ENCODE measurements around the gene EPSTI1.
"Not testable (repeated sequence)": the region's sequence is repeated elsewhere in the genome, so short reads cannot be mapped to it uniquely, and the experiment has no call there.

The EPSTI1 gene

DNA sequence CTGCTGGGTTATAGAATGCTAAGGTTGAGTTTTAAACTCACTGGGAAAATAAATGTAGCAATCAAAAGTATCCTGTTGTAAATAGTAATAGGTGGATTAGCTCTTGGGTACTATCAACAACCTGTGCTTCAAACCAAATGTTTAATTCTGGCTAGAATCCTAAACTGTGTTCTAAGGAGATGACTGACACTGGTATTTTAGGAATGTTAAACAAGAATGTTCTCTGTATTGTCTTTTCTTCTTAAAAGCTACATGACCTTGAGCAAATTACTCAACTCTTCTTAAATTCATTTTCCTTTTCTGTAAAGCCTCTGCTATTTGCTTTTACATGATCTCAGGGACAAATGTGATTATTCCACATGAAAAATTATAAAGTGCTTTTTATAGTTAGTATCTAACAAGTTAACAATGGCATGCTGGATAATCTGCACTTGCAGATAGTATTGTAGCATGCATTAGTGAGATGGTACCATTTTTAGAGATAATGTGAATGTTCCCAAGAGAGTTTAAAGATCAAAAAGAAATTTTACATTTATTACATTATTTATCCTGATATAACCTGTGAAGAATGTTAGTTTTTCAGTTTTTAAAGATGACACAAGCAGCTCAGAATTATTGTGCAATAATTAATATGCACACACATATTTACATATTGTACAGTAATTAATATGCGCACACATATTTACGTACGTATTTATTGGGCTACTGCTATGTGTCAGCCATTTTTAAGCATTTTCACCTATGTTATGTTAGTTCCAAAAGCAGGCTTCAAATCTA lies 13.6 kb upstream of the EPSTI1 start:
- no peak for DNase-seq (ENCODE audit: low spot score)

DNA sequence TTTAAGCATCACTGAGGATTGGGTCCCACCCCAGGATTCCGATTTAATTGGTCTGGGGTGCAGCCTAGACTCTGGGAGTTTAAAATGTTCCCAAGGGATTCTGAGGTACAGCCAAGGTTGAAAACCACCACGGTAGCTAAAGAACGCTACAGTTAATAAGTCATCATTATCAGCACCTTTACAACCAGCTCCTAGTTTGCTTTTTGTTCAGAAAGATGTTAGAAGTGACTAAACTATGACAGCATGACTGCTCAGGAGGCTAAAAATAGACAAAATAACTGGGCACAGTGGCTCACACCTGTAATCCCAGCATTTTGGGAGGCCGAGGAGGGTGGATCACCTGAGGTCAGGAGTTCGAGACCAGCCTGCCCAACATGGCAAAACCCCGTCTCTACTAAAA lies 11.7 kb upstream of the EPSTI1 start:
- DNase-seq (ENCODE audit: low spot score), result no peak

DNA sequence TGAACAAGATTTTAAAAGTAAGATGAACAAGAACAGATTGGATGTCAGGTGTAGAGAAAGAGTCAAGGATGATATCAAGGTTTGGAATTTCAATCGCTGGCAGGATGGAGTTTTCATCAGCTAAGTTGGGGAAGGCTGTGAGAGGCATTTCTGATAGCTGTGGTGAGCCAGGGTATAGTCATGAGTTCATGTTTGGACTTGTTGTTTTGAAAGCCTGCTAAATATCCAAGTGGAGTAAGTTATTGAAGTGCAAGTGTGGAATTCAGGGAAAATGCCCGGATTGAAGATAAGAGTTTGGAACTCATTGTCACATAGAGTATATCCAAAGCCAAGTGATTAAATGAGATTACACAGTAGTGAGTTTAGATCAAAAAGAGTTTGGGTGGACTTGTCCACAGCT lies 11.0 kb upstream of the EPSTI1 start:
- no peak for DNase-seq (ENCODE audit: low spot score)

DNA sequence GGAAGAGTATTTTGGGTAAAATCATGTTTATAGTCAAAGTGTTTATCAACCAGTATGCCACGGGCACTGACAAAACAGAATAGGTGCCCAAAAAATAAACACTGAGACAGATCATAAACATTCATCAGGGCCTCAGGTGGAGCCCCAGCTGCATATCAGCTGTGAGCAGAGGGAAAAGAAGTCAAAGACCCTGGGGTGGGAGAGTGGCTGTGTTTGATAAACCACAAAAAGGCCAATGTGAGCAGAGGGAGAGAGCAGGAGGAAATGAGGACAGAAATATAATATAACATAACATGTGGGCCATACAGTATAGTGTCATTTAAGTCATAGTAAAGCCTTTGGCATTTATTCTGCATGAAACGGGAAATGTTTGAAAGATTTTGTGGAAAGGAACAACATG lies 10.0 kb upstream of the EPSTI1 start:
- no peak for DNase-seq (ENCODE audit: low spot score)

DNA sequence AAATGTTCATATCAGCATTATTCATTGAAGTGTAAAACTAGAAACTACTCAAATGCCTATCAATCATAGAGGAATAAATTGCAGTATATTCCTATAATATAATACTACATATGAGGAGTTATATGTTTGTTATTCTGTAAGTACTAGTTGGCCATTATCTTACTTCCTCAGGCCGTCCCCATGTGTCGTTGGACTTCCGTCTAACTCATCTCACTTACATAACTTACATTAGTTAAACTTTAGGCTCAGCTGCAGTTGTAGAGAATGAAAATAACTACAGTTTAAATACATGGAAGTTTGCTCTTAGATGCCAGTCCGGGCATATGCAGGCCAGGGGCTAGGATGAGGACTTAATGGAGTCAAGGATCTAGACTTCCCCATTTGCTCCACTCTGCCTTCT lies 8.6 kb upstream of the EPSTI1 start:
- DNase-seq (ENCODE audit: low spot score), result no peak

DNA sequence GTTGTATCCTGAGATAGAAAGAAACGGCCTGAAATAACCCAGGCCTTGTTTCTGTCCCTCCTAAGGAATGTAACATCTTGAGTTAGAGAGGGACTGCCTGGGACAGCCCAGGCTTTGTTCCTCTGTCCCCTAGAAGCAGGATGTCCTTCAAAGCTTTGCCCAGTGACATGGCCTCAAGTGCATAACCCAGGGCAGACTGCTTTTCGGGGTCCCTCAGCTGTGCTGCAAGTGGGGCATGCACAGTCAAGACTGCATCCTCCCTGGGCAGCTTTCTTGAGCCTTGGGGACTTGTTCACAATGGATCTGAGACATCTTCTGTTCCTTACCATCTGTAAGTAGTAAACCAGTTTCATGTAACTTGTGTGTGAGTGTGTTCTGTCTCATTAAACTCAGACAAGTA lies 7.5 kb upstream of the EPSTI1 start:
- no peak for DNase-seq (ENCODE audit: low spot score)

DNA sequence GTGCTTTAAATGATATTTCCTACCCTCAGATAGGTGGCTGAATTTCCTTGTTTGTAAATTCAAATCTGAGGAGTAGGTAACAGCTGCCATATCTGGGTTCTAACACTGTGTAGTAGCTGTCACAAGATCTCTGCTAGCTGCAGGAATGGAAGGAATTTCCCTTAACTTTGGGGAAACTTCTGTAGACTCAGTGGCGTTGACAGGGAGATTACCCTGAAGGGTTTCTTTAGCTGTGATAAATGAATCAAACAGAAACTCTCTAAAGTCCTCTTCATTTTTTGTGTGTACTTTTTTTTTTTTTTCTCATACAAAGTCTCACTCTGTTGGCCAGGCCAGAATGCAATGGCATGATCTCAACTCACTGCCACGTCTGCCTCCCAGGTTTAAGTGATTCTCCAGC lies 5.3 kb upstream of the EPSTI1 start:
- no peak for DNase-seq (ENCODE audit: low spot score)

DNA sequence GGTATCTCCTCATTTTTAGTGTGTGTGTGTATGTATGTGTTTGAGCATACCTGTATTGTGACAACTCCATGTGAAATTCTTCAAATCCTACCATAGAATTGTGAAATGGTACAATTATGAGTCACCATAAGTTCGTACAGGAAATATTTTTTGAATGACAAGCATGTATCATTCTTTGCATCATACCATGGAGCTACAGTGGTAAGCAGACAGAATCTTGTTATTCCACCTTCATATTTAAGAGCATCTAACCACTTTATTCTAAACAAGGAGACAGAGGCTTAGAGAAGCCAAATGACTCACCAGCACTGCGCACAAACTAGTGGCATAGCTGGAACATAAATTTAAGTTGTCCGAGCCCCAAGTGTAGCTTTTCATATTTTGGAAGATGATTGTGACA lies 4.5 kb upstream of the EPSTI1 start:
- no peak for DNase-seq (ENCODE audit: low spot score)

DNA sequence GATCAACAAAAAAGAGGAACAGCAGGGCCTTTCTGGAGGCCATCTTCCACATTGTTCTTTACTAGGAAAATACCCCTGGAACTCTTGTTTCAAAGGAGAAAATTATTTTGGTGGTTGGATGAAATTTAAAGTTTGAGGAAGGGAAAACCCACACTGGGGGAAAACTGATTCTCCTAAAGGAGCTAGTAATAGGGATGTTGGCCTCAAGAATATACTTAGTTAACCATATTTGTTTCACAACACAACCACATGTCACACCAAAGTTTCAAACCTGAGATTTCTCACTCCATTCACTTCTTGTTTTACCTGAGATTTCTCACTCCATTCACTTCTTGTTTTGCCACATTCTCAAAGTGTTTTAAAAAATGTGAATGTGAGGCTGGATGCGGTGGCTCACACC lies 2.8 kb upstream of the EPSTI1 start:
- DNase-seq (ENCODE audit: low spot score), result no peak

DNA sequence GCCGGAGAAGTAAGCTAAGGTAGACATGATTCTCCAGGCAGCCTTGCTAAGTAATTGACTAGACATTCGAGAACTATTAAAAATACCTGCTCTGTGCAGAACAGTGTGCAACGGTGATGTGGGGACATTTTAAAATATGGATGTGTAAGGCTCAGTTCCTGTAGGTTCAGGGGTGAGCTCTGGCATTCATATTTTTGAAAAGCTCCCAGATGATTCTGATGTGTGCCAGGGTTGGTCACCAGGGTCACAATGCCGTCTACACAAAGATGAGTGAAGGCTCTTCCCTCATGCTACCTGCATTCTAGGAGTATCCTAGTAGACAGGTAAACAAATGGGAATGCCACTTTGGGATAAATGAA lies 702 bp upstream of the EPSTI1 start:
- DNase-seq (ENCODE audit: low spot score), result no peak

DNA sequence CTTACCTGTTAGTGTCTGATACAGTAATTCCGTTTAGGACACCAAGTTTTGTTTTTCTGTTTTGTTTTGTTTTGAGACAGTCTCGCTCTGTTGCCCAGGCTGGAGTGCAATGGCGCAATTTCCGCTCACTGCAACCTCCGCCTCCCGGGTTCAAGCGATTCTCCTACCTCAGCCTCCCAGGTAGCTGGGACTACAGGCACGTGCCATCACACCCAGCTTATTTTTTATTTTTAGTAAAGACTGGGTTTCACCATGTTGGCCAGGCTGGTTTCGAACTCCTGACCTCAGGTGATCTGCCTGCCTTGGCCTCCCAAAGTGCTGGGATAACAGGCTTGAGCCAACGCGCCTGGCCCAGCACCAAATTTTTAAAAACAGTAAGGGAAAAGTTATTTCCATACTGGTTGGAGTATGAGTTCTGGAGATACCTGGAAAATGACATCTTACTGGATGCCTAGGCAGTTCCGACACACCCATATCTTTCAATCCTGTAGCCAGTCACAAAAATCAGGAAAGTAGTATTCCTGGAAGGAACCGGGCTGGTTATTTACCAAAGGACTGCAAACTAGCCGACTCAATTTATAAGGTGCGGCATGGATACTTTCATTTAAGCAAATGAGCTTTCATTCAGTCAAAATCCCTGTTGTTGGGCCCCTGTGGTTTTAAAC lies 676 bp downstream of the EPSTI1 start:
- not testable (repeated sequence) for DNase-seq (ENCODE audit: low spot score)

DNA sequence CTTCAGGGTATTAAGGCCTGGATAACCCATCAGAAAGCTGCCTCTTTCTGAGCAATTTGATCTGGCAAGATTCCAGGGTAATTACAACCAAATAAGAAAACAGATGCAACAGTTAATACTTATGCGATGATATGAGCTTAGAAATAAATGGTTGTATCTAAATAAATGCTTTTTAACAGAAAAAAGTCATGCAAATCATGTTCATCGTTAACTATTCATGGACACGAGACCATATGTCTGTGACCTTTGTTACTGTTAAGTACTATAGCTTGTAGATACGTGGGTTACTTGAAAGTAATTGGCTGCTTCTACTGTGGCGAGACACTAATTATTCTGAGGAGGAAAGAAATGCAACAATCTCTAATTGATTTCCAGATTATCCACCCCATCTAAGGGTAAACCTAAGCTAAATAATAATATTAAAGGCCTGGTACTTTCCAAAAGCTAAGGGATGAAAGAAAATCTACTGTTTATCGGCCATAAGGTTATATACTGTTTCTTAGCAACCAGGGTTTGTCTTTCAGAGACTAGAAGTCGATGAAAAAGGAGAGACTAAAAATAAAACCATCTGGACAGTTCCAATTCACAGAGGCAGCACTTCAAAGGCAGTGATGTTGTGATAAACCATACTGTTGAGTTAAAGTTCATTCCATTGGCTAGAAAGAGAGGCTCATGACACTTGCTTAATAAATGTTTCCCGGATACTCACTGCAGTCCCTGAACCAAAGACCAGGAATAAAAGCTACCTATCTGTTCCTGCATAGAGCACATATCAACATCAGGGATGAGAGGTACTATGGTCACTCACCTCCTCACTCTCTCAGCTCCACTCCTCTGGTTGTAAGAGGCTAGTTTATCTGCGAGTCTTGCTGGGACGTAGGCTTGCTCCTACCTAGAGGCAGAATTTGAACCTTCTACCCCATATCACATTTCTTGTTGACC lies 1.5 kb downstream of the EPSTI1 start:
- no peak for DNase-seq (ENCODE audit: low spot score)

DNA sequence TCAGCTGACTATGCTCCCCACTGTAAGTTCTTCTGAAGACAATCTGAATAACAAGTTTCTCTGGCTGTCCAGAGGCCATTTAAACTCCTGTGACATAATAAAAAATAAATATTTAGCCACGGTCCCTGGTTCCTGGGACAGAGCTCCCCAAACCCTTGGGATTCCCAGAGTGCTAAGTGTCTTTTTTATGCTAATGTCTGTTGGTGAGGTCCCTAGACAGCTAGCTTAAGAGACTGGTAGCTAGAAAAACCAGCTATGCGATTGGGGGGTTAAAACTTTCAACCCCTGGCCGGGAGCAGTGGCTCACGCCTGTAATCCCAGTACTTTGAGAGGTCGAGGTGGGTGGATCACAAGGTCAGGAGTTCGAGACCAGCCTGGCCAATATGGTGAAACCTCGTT lies 5.9 kb downstream of the EPSTI1 start:
- DNase-seq (ENCODE audit: low spot score), result no peak

DNA sequence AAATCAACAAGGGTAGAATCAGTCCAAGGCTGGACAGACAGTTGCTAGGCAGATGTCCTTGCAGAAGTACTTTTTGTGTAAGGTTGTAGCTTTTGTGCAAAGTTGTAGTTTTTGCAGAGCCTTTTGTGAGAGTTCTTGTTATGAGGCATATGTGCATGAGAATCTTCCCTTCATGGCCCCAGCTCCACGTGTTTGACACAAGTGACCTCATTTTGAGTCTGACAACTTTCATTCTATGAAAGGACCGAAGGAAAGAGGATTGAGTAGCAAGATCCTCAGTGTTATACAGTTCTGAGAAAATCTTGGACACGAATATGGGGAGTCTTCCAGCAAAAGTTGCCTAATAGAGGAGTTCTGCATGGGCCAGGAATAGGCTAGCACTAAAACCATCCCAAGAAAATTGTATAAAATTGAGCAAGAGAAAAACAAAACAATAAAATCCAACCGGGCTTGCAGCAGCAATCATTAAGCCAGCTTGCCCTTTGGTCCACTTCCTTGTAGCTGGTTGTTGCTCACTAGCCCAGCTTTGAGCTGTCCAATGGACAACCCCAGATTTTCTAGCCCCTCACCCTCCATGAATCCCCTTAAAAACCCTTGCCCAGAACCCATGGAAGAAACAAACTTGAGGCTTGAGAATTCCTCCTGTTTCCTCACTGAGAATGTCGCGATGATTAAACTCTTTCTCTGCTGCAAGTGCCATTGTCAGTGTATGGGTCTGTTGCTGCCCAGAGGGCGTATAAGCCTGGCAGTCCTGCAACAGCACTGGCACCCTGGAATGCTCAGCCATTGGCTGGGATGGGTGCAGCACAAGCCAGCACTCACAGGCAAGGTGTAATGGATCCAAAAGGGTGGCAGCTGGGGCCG lies 6.5 kb downstream of the EPSTI1 start:
- no peak for DNase-seq (ENCODE audit: low spot score)

DNA sequence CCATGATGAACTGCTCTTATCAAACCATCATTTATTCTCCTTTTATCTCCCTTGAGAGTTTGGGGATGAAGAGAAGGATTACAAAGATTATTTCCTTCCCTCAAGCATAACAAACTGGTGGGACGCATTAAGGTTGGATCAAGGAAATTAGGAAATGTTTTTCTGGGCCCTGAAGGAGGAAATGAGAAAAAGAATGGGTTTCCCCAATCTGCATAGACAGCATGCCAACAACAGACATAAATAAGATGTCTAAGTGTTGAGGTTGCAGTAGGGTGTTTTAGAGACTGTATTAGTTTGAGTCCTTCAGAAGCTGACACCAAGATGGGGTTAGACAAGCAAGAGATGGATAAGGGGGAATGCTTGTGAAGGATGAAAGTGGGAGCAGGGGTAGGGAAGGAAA lies 7.3 kb downstream of the EPSTI1 start:
- no peak for DNase-seq (ENCODE audit: low spot score)

DNA sequence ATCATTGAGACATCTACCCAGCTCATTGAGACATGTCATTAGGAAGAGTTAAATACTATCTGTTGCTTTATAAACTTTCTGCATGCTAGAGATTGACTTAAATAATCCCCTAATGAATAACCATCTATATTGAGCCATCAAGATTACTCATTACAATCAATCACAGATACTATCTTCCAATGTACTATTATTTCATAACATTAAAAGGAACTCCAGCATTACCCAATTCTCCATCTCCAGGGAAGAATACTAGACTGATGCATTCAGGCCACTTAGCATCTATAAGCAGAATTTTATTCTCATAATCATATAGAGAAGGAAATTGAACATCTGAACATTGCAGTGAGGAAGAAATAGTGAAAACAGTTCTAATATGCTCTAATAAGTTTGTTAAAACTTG lies 8.0 kb downstream of the EPSTI1 start:
- DNase-seq (ENCODE audit: low spot score), result no peak

DNA sequence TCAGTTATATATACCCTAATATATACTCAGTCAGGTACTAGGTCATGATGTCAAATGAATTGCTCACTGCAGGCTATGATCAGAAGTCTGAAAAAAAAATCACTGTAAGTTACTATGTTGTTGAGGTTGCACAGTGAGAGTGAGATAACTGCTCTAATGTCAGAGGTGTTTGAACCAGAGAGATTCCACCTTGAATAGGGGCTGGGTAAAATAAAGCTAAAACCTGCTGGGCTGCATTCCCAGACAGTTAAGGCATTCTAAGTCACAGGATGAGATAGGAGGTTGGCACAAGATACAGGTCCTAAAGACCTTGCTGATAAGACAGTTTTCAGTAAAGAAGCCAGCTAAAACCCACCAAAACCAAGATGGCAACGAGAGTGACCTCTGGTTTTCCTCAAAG lies 10.2 kb downstream of the EPSTI1 start:
- DNase-seq (ENCODE audit: low spot score), result no peak

DNA sequence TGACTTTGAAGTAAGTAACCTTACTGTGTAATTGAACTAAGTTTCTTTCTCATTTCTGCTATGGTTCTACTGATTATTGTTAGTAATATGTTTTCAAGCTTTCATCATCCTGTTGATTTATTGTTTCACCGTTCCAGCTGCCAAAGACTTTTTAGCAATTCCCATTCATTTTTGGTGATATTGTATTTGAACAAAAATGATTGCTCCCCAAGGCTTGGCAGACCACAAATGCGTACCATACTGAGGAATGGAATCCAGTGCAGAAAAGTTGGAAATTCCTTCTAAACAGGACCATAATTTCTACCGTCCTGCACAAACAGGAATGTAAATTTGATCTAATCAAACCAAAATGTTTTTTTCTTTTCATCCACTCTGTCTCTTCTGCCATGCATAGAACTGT lies 10.7 kb downstream of the EPSTI1 start:
- DNase-seq (ENCODE audit: low spot score), result no peak

DNA sequence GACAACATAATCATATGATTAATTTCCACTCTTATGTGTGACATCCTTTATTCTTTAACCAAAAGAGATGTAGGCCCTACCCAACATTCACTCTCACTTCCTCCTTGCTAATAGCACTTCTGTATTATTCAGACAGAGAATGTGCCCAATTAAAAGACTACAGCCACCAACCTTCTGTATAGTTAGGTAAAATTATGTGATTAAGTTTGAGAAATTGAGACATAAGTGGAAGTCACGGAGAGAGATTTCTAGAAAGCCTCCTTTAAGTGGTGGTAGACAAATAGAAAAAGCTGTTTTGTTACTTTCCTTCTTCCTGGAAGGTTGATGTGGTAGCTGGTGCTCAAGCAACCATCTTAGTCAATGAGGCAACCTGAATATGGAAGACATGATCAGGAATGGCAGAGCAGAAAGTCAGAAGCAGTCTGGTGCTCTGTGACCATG lies 14.8 kb downstream of the EPSTI1 start:
- no peak for DNase-seq (ENCODE audit: low spot score)

DNA sequence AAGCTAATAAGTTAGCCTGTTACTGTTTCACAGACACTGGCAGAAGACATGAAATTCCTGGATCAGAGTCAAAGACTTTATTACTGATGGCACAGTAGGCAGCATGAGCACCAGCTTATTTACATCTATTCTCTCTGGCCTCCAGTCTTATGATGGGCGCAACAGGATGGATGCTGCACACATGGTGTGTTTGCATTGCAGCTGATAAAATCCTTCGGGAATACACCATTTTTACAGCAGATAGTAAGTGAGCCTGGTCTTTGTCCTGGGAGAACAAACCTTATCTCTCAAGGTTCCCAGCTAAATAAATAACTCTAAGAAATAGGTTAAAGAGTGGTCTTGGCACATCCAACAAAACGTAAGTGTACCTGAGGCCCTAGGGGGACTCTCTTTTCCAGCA lies 16.0 kb downstream of the EPSTI1 start:
- no peak for DNase-seq (ENCODE audit: low spot score)

DNA sequence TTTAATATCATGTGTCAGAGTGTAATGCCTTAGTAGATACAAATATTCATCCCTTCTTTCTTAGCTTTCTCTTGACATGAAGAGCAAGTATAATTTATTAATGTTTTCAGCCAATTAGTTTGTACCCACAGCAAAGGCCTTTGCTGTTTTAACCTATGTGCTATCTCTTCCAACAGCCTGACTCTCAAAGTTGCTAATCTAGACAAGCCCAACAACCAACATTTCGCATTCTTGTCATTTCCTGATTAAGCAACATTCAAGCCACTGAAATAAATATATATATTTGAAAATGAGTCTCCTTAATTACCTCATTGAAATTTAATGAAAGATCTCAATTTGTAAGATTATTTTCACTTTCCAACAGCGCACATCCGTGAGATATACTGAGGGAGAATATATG lies 18.5 kb downstream of the EPSTI1 start:
- no peak for DNase-seq (ENCODE audit: low spot score)
